CD4-positive, alpha-beta T cell treated with Interferon alpha-2 for 1 hour (primary cell): ENCODE measurements around the gene IL6R.
"Not testable (repeated sequence)": the region's sequence is repeated elsewhere in the genome, so short reads cannot be mapped to it uniquely, and the experiment has no call there.

Experiments
- DNase-seq, 2 donors: peaks; one replicate each; pipeline ENCODE4 v3.0.0-alpha.2; 2020 to 2022

Gene IL6R

DNA sequence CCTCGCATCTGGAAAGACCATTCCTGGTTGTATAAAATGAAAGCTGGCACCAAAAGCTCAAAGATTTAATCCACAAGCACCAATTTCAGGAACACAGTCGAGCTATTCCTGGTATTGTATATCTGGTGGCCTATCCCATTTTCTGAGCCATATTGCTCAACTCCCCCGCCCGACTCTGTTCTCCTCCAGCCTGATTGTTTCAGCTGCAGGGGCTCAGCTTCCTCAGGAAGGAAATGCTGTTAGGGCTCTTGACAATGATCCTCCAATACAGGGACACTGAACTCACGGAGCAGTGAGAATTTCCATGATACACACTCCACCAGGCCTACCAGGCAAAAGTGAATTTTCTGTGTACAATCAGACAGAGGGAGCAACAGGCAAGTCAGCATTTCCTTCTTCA, 80.0 kb downstream of the IL6R start:
- DNase-seq, result no peak

DNA sequence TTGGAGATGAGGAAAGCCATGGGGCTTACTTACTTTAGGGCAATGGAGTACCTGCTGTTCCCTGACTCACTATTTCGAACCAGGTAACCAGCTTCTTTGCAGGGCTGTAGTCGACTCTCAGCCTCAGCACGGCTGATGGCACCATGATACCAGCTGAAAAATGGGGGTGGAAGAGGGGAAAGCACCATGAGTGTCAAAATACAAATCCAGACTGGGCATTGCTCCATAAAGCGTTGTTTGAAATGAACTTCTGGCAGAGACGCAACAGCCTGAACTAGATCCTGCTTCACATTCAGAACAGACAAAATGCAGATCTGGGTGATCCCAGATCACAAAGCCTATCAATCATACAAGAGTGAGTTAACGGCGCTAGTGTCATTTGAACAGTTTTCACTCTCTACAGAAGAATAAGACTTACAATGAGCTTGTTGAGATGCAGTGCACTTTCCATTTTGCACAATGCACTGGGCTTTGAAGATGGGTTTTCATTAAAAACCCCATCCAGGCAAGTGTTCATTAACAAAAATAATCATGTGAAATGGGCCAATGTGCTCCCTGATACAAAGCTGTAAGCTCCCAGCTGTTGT, 80.9 kb downstream of the IL6R start:
- DNase-seq, result no peak

DNA sequence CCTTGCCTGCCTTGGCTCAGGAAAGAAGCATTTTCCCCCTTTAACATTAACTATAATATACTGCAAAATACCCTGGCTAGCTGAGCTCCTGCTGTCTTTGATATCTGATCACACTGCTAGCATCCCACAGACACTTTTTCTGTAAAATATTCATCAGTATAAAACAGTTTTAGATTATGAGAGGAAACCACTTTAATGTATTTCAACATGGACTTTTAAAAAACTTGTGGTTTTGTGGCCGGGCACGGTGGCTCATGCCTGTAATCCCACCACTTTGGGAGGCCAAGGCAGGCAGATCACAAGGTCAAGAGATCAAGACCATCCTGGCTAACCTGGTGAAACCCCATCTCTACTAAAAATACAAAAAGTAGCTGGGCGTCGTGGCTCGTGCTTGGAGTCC, 81.6 kb downstream of the IL6R start:
- not testable (repeated sequence) for DNase-seq

DNA sequence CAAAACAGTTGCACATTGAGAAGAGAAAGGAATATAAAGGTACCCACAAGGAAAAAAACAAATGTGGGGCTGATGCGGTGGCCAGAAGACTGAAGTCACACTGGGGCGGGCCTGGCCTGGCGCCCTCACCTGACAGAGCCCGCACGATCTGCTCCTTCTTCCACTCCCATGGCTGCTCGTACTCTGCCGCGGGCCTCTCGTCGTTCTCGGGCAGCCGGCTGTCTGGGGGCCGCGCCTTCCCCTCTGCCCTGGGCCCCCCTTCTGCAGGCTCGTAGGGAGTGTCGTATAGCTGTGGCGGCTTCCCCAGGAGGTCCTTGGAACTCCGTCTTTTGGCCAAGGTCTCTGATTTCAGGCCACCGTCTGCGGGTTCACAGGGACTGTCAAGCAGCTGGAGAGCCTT, 83.8 kb downstream of the IL6R start:
- DNase-seq, result no peak

DNA sequence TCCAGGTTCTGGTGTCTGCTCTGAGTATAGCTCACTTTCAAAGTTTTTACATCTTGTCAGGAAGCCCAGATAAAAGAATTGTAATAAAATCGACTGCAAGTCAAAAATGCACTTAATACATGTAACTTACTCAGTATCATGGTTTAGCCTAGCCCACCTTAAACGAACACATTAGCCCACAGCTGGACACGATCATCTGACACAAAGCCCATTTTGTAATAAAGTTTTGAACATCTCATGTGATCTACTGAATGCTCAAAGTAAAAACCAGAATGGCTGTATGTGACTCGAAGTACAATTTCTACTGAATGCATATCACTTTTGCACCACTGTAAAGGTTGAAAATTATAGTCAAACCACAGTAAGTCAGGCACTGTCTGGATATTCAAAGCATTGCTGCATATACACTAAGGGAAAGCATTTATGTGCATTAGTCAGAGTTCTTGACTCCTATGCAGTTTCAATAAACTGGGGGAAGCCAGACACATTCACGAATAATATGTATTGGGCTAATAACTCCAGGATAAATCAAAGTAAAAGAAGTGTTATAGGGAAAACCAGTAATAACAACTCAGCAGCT, 84.6 kb downstream of the IL6R start:
- DNase-seq, result no peak

DNA sequence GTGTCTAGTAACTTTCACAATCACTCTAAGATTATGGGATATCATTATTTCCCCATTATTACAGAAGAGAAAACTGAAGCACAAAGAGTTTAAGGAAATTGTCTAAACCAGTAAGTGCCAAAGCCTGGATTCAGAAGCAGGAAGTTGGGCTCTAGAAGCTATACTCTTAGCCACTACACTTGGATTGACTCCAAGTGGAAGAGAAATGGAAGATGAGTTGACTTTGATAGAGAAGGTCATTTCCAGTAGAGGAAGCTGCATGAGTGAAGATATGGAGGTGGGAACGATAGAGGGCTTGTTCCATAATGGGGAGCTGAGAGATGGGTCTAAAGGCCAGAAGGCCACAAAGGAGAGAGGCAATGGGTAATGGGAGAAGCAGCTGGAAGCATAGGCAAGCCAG, 85.2 kb downstream of the IL6R start:
- DNase-seq, result no peak

DNA sequence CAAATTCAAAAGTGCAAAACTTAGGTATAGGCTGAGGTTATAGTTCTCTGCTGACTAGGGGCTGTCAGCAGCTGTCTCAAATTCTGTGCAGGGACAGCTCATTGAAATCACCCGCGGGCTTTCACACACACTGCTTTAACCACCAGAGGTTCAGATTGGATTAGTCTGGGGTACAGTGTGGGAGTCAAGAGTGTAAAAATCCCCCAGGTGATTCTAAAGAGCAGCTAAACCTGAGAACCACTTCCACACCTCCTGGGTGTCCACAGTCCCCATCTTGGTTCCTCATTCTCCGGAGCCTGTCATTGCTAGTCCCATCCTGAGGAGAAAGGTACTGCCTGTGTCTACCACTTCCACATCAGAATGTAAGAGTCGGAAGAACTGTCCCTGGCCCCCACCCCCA, 87.0 kb downstream of the IL6R start:
- no peak for DNase-seq

DNA sequence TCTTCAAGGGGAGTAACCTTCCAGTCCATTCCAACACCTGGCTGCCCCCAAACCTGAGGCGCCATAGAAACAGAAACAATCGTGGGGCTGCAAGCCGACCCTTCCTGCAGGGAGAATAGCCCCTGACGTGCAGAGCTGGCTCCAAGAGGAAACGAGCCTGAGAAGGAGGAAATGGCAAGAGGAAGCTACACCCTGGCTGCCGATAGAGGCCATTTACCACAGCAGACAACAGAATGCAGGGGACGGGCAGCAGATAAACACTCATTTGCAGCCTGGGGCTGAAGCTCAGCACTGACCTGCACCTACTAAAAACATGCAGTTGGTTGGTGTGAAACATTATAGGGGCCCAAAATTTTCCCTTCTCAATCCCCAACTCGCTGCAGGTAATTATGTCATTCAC, 88.1 kb downstream of the IL6R start:
- DNase-seq, result peak; percentile 31 to 41

DNA sequence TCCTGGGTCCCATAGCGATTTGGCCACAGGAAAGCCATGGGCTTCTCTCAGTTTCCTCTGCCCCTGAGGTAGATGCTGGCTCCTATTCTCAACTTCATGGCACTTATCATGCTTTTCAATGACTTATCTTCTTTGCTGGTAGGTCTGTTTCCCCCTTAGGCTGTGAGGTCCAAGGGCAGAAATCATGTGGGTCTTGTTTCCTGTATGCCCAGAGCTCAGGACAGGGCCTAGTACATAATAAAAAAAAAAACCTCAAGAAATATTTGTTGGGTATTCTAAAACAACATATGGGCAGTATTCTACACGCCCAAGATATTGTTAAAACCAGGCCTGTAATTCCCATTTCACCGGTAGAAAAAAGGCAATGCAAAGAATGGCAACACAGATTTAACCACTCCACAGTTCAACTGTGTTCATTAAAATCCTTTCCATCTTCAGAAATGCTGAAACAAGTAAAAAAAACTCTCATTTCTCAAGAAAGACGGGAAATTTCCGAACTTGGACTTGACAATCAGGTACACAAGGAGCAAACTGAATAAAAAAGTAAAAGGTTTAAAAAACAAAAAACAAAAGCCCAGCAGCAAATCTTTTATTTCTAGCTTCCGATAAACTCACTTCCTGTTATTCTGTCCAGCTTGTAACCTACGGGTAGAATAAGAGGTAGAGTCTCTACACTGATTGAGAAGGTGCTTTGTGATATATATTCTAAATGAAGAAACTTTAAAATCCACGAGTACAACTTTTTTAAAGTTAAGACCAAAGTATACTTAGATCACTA, 90.5 kb downstream of the IL6R start:
- DNase-seq, result no peak

DNA sequence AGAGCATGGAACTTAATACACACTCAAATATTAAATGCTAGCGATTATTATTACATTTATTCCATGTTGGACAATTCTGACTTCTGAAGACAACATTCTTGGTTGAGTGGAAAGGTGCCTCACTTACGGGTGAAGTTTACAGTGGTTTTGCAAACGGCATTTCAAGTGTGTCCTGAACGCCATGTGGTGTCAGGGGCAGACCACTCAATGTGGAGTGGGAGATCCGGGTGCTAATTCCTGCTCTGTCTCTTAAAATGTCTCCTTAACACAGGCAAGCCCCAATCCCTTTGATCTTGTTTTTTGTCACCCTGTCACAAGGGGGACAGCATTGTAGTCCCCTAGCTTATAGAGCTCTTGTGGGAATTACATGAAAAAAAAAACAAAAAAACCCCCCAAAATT, 91.2 kb downstream of the IL6R start:
- DNase-seq, result no peak

DNA sequence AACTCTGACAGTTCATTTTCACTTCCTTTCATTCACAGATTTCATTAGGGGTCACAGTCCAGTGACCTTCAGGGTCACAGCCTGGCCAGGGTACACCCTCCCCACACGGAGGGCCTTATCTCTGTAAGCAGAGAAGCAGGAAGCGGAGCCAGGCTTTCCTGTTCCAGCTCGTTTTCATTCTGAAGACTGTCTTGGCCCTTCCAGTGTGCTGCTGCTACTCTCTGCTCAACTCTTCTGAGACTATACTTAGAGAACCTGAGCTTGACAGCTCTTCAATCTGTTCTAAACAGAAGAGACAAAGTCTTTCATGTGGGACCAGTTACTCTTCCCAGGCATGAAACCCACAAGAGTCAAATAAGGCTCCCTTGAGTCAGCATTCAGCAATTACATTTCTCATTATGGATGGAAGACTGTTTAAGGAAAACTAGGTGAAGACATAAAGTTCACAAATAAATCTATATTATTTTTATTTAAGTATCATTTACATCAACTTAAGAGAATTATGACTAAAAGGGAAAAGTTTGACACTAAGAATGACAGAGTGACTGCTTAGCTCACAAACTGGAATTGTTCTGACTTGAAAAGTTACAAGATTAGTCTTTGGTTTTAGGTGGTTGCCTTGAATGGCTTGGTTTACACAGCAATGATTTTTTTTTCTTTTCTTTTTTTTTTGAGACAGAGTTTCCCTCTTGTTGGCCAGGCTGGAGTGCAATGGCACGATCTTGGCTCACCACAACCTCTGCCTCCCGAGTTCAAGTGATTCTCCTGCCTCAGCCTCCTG, 92.1 kb downstream of the IL6R start:
- no peak for DNase-seq

DNA sequence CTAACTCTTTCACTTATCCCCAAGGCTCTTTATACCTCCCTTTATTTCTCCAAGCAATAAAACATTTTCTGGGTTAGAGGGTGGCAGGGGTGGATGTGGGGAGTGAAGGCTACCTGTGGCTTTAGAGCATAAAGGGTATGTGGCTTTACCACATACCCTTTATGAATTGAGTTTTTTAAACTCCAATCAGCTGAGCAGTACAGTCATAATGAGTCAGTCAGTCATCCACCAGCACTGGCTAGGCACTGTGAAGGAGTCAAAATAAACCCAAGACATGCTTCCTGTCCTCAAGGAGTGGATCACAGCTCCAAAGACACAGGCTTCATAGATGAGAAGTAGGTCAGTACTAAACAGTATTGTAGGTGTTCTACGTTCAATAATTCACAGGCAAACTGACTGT, 94.3 kb downstream of the IL6R start:
- no peak for DNase-seq

DNA sequence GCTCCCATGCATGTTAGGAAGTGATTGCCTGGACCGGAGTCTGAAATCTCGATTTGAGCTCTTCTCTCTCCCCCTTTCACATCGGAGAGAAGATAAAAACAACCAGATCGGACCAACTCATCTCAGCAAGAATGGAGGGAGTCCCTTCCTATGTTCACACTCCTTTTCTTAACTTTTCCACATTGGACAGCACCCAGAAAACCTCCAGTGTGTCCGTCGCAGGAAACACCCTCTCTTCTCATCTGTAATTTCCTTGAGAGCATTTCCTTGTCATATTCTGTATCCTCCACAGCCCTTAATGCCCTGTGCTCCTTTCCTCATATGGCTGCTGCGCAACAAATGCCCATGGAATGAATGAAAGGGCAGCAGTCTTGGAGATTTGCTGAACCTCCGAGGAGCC, 95.4 kb downstream of the IL6R start:
- no peak for DNase-seq

DNA sequence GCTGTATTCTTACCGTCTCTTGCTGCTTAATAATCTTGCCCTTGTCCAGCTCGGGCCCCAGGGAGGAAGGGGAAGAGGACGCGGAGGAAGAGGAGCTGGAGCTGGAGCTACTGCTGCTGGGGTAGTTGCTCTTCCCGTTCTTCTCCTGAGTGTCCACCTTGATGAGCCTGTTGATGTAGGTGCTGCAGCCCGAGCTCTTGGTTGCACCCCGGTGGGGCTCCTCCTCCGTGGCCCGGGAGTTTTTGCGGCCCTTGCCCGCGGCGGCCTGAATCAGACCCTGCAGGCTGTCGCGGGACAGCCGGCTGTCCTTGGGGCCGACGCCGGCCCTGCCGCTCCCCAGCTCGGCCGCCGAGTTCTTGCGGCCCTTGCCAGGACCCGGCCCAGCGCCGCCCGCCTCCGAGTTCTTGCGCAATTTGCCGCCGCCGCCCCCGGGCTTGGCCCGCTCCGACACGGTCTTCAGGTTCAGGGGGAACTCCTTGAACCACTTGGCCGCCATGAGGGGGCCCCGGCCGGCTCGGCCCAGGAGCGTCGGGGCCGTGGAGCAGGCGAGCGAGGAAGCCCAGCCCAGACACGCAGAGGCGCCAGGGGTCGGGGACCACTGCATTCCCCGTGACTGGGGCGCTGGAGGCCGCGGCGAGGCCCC, 96.4 kb downstream of the IL6R start:
- DNase-seq, result no peak

DNA sequence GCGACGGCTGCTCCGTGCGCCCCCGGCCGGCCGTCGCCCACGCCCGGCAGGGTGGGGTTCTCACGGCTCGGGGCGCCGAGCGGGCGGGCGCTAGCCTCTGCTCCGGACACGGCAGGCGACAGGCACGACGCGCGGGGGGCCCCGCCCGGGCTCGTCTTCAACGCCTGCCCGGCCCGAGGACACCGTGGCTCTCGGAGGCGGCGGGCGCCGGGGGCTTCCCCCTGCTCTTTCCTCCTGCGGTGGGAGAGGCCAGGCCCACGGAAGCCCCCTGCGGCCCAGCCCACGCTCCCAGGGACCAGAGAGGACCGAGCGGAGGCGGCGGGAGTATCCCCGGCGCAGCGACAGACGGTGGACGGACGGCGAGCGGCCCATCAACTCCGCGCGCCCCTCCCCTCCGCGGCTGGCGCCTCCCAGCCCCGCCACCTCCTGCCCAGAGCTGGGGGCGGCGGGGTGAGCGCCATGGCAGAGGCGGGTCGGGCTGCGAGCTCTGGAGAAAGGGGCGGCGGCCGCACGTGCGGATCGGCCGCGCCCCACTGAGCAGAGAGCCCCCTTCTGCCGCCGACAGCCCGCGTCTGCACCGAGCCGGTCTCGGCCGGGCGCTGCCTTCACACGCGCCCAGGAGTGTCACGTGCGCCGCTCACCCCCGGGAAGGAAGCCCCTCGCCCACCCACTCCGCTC, 97.1 kb downstream of the IL6R start, which contains the start of the genes SHE and TDRD10:
SHE (minus strand) TSS at position 347 of the 678 bp plus-strand sequence. CDS start 386 bp downstream, outside the sequence.
TDRD10 (plus strand) TSS at position 154 of the 678 bp plus-strand sequence. CDS start 4,685 bp downstream, outside the sequence.
- peak in 1 of 2 donors; percentile 22 for DNase-seq

DNA sequence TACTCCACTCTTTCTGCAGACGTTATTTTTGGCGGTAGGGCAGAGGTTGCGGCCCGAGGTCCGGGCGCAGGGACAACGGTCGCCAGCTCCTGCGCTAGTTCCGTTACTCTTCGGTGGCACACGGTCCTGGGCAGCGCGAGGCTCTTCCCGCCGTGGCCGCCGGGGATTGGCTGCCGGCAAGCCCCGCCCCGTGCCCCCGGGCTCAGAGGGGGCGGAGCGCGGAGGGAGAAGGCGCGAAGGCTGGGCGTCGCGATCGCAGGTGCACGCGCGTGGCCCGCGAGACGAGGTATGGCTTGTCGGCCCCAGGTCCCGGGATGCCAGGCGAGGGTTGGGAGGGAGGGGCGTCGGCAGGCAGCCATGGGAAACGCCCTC, 97.6 kb downstream of the IL6R start:
- no peak for DNase-seq

DNA sequence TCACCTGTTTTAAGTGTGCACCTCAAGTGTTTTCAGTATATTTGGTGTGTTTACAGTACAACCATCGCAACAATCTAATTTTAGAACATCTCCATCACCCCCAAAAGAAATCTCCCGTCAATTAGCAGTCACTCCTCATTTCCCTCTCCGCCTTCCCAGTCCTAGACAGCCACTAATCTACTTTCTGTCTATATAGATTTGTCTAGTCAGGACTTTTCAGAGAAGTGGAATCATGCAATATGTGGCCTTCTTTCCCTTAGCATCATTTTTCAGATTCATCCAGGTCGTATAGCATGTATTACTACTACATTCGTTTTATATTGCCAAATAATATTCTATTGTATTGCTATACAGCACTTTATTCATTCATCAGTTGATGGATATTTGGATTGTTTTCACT, 98.8 kb downstream of the IL6R start:
- DNase-seq, result no peak

DNA sequence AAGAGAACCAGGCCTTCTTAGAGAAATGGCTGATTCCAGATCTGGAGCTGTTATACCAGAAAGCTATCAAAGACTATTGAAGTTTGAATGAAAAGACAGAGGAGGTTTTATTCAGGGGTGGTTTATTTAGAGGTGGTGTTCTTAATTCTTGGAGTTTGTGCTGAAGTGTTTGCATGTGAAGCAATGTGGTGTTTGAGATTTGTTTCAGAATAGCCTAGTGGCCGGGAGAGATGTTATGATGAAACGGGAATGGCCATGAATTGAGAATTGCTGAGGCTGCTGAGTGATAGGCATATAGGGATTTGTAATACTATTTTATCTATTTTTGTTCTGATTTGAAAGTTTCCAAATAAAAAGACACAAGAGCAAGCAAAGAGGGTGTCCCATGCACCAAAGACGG, 107.6 kb downstream of the IL6R start:
- DNase-seq, result no peak

DNA sequence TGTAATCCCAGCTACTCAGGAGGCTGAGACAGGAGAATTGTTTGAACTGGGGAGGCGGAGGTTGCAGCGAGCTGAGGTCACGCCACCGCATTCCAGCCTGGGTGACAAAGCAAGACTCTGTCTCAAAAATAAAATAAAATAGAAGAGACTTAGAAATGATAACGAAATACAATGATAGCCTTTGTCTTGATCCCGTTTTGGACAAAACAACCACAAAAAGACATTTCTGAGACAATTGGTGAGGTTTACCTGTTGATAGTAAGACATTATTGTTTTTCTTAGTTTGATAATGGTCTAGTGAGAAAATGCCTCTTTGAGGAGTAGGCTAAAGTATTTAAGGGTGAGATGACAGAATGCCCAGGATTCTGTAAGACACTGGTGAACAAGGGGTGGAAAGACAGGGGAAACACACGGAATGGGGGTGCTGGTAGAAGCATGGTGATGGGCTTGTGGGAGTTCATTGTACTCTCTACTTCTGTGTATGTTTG, 109.0 kb downstream of the IL6R start:
- no peak for DNase-seq

DNA sequence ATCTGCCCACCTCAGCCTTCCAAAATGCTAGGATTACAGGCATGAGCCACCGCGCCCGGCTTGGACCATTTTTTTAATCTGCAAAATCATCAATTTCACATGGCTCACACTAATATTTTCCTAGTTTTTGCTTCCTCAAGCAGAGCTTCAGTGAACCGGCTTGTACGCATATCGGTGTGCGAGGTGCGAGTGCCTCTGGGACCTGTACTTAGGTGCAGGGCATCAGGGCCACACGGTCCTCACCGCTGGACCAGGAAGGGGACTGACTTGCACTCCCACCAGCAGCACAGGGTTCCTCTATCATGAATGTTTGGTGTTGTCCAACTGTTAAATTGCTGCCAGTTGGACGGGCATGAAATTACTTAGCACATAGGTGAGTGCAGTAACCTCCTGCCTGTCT, 112.5 kb downstream of the IL6R start:
- no peak for DNase-seq
